ENCODE measurements around the gene LRMDA.

DNA sequence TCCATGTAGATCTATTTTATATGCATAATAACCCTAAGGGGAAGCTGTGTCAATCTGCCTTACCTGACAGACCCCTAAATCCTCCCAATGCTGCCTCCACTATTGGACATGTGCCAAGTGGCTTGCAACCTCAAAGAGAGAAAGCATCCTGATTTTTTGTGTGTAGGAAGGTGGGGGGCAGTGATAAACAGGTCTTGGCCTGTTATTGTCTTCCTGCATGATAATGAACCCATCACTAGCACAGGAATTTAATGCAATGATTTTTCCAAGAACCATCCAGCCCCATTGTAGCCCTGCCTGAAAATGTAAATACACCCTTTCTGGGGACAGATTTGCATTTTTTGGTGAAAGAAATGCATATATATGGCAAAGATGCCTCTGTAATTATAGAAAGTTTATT is 850.2 kb downstream of the LRMDA start:
- TF ChIP-seq USF1 (IDR thresholded peaks at IDR 0.05) (no peak), NFIC (IDR thresholded peaks at IDR 0.05) (no peak), TAF1 (IDR thresholded peaks at IDR 0.05; ENCODE audit: low read depth) (no peak)
- TF ChIP-seq, protein P1, sequence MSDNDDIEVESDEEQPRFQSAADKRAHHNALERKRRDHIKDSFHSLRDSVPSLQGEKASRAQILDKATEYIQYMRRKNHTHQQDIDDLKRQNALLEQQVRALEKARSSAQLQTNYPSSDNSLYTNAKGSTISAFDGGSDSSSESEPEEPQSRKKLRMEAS (IDR thresholded peaks at IDR 0.05) = no peak

Data from Ishikawa (cell line).